ENCODE measurements around the gene PTPRD.

Gene PTPRD

DNA sequence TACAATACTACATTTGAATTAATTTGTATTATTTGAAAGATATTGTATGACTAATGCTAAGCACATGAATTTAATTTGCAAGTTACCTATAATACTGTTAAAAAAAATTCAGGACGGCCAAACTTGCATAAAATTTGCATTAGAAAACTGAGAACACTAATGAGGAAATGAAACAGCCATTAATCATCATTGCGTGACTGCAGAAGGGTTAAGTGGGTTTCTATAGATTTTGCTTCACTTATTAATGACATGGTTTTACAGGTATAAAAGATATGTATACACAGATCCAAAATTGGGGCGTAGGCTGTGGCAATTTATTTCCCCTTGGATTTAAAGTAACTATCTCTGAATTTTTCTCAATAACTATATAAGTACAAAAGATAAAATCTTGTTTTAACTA lies 882.6 kb downstream of the PTPRD start:
- no peak for DNase-seq

DNA sequence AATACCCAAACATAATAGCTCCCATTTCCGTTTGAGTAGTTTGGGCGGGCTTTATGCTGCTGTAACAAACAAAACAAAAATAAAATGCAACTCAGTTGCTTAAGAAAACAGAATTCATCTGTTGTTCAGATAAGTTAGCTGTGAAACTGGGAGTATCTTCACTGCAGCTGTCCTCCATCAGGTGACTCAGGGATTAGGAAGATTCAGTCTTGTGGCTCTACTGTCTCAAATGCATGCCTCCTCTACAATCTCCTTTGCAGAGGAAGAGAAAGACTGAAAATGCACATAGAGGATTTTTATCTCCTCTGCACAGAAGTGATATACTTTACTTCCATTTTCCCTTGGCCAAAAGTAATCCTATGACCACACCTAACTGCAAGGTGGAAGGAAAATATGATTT lies 883.7 kb downstream of the PTPRD start:
- no peak for DNase-seq

DNA sequence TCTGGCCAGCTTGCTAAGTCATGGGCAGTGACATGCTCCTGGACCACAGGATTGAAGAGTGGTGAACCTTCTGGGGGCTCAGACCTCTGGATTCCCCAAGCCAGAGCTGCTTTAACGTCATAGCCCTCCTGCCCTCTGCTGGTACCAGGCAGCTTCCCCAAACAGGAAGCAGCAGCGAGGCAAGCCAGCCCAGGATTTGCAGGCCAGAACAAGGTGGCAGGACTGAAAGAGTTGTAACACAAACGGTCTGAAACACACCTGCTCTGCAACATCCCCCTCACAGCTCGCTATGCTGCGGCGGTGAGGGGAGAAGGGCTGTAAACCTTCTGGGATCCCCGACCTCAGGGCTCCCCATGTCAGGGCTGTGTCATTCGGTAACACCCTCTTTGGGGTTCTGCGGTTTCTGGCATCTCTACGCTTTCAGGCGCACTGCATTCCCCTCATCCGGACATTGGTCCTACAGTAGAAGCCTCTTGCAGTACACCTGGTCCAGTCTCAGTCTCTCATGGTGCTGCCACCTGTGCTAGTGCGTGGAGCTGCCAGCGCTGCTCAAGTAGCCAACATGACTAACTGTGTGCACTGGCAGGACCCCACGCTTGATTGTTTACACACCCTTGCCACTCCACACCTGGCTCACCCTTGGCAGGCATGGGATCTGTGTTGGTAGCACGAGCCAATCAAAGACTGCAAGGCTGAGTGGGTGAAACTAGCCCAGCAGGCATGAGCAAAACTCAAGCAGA lies 893.3 kb downstream of the PTPRD start:
- no peak for DNase-seq

DNA sequence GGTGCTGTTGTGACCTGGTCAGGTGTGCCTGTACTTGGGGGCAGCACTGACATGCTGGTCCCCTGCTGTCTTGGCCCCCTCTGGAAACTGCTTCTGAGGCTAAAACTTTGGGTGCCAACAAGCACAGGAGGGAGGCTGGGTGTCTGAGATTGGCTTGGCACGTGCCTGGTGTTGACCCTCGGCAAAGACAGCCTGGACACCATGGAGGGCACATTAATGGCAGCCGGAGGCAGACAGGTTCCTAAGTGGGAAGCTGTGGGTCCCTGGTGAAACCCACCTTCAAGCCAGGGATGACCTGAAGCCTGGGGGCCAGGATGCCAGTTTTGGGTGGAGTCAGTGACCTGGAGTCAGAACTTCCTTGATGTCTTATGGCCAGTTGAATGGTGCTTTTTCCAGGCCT lies 894.1 kb downstream of the PTPRD start:
- no peak for DNase-seq

DNA sequence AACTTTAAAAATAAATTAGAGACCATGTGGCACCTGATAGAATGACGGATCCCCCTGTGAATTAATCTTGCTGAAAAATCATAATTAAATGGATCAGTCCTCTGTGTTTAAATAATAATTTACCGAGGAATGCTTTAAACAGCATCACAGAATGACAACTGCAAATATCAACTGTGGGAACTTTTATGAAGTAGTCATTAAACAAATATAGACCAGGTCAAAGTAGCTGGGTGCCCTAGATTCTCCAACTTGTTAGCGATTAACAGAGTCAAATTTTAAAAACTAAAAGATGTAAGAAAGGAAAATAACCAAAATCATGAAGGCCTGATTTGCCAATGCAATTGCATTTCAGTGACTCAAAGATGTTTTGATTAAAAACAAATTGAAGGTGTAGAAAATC lies 933.4 kb downstream of the PTPRD start:
- no peak for DNase-seq

DNA sequence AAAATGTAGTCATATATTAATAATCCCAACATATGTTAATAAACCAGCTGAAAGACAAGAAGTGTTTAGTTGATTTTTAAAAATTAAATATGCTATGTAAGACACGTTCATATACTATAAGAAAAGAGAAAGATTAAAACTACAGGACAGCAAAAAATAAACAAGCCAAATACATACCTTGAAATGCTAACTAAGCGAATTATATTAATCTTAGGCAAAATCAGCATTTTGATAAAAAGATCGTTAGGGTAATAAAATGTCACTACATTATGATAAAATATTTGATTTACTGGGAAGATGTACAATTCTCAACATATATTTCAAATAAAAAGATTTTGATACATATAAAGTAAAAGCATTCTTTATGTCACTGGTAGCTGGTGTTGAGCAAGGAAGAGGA lies 938.3 kb downstream of the PTPRD start:
- no peak for DNase-seq

DNA sequence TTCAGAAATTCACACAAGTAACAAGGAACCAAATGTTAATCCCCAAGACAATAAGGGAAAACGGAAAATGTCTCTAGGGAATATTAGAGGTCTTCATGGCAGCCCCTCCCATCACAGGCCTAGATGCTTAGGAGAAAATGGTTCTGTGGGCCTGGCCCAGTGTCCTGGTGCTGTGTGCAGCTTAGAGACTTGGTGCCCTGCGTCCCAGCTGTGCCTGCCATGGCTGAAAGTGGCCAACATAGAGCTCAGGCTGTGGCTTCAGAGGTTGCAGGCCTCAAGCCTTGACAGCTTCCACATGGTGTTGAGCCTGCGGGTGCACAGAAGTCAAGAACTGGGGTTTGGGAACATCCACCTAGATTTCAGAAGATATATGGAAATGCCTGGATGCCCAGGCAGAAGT lies 942.3 kb downstream of the PTPRD start:
- no peak for DNase-seq

DNA sequence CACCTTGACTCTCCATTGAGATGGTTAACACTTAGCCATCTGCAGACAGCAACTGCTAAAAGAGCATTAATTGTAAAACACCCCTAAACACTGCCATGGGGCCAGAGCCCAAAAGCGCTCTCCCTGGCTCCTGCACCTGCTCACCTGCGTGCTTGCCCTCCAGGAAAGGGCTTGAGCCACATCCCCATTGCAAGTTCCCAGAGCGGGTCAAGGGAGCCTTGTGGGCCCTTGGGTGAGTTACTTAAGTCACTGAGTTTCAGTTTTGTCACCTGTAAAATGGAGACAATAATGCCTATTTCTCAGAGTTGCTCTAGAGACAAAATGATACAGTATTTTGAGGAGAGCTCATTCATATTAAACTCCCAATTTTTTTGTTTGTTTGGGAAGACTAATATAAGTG lies 967.8 kb downstream of the PTPRD start:
- no peak for DNase-seq

DNA sequence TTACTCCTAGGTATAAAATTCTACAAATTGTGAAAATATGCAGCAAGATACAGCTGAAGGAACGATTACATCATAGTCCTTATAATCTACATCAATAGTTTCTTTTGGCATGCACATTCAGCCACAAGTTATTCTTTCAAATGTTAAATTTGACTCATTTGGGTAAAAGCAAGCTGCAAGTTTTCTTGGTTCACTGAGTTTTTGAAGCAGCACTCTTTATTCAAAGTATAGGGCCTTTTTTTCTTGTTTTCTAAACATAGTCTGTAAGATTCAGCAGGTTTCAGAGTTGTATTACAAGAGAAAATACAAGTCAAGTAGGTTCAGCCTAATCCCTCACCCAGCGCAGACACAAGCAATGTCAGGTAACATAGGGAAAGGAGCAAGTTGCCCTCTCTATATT lies 981.5 kb downstream of the PTPRD start:
- DNase-seq = no peak

DNA sequence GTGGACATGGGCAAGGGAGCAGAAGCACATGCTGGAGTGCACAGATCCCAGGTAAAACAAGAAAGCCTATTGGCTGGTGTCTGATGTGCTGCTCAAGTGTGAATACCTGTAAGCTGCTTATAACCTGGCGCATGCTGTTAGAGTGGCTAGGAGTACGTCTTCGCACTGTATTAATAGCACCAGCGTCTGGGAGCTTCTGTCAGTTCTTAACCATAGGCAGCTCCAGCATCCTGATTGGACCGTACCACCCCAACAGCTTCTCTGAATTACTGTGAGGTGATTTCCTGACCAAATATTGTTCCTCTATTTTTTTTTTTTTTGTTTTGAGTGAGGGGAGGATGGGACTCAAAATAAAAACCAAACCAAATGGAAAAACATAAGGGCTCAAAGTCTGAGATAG lies 987.6 kb downstream of the PTPRD start:
- no peak for DNase-seq

DNA sequence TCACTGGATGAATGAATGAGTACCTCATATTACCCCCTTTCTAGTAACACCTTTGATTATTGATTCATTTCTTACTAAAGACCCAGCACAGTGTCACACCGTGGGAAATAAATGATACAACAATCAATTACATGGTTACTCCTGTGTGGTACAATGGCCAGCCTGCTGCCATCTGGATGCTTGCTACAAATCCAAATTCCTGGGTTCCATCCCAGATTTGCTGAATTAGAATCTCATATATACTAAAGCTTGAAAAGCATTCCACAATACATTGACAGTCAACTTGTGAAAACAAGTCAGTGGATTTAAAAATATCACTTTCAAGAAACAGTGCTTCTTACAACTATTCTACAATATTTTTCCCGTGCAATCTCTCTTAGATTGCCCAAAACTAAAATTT lies 989.3 kb downstream of the PTPRD start:
- no peak for DNase-seq

DNA sequence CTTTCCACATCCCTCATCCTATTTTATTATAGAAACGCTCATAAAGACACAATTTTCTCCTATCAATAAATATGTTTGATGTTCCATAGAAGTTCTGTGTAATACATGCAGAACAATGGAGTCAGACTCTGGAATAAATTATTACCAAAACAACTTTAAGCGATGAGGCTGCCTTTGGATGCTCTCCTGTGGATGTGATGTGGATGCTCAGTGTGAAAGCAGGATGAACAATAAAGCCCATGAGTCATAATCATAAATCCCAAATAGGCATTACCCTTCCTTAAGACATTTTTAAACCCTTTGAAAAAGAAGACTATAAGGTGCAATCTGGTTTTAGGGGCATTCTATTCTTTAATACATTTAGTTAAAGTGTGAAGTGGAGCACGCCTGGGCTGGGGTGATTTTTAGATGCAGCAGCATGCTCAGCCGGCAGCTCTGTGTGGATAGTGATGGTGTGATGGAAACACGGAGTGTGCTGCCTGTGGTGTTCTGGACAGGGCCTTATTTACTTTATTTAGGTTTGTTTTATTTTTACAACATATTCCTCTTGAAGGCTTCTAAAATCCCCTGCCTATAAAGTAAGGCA lies 991.4 kb downstream of the PTPRD start:
- no peak for DNase-seq

DNA sequence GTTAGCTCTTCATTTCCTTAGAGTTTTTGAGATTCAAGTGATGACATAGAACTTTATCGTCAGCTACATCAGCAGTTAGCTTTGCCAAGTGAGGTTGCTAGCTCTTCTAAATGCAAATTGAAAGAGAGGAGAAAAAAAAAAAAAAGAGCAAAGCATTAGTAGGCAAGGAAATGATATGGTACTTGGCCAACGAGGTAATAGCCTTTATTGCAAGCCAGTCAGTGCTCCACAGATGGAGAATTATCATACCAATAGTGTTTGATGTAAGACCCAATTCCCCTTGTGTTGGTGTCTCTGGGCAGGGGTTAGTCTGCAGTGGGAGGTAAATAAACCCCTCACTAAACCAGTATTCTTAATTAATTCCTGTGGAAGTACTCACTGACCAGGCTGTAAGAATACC lies 992.1 kb downstream of the PTPRD start:
- DNase-seq = no peak

DNA sequence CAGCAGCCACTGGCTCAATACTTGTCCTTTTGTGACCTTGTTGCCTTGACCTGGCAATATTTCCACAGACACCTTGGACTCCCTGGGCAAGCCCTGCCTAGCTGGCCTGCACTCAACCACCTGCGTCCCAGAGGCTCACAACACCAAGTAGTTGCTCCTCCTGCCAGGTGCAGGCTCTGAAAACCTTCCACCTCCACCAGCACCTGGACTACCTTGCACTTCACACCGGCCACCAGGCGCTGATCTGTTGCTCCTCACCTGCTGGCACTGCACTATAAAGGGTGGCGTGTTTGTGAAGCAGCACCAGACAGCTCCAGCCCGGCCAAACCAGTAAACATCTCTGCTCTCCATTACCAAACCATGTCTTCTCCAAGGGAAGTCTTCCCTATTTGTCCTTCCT lies 997.7 kb downstream of the PTPRD start:
- no peak for DNase-seq

DNA sequence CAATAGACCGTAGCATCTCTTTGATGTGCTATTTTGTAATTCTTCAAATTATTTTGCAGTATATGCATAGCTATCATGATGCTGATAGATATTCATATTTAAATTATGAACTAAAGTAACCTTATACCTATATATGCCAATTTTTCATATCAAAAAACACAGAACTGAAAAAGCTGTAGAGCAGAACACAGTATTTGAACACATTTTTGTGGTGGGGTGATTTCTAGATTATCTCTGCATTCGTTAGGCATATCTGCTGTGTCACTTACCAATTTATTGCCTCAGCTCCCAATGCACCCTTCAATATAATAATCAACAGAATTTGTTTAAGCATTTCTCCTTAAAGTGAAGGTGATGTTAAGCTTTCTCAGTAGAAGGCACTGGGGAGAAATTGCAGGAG lies 998.2 kb downstream of the PTPRD start:
- DNase-seq = no peak

DNA sequence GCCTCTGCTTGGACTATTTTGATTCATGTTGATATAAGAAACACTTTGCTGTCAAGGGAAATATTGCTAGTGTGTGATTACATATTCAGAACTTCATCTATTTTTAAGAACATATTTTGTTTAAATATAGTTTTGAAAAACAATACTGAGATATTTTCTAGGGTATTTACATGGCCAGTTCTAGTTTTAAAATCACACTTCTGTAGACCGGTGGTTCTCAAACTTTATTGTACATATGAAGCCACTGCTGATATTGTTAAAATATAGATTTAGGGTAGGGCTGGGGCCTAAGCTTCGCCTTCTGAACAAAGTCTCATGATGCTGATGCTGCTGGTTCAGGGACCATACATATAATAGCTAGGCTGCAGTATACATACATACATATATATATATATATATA lies 1000.0 kb downstream of the PTPRD start:
- no peak for DNase-seq

DNA sequence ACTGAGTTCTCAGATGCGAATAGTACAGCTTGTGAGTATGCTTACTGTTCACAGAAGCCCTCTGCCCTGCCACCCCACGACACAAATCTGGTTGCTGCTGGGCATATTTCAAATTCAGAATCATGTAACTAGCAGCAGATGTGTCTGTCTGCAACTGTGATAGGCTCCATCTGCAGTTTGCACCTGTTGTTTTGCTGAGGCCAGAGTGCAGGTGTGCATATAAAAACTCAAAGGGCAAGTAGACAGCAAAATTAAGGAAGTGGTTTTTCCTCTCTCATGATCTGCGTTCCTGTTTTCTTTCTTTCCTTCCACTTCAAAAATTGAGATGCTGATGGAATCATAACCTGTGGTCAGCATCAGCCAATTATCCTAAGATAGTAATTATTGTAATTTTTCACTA lies 1000.5 kb downstream of the PTPRD start:
- no peak for DNase-seq

DNA sequence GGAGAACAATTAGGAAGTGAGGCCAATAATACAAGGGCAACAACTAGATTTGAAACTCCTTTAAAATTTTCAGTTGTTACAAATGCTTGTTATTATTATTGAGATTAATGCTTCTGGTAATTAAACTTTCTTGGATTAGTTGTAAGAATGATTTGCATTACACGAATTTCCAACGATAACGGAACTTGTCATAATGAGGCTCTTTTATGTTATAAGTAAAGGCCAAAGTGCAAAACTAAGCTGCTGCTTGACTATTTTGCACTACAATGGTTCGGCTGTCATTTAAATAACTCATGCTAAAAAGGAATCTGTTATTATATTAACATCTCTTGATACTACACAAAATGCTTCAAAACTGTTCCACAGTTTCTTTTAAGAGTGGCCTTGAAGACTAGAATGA lies 1007.1 kb downstream of the PTPRD start:
- no peak for DNase-seq

DNA sequence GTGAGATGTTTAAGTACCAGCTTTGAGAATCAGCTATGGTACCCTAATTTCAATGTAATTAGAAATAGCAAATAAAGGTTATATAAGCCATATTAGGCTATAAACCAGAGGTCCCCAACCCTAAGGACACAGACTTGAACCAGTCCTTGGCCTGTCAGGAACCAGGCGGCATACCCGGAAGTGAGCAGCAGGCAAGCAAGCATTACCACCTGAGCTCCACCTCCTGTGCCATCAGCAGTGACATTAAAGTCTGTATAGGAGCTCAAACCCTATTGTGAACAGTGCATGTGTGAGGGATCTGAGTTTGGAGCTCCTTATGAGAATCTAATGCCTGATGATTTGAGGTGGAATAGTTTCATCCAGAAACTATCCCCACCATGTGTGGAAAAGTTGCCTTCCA lies 1009.5 kb downstream of the PTPRD start:
- no peak for DNase-seq

DNA sequence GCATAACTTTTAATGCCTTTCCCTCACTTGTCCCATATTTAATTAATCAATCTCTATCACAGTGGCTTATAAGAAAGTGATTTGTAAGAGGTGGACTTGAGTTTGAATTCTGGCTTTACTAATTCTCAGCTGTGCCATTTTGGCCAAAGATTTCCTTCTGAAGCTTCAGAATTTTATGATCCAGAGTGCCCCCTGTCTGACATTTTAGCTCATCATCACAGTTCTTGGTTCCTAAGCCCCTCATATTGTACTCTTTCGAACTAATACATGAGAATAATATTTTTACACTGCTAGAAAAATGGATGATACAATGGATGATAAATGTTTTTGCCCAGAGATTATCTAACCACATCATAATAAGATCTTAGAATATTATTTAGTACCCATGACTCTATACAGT lies 1014.1 kb downstream of the PTPRD start:
- DNase-seq = no peak

DNA sequence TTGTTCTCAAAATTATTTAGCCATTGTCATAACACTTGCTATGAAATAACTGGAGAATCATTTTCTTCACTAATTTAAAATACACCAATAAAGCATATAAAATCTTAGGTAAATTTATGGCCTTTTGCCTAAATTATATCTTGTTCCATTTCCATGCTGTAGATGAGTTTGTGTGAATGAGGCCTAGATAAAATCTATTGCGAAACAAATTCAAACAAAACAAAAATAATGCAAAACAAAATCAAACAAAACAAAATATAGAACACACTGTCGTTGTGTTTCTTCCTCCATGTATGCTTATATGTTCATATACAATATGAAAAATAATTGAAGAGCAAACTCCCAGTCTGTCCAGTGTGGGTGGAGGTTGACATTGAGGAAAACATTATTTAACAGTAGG lies 1020.7 kb downstream of the PTPRD start:
- DNase-seq = no peak

DNA sequence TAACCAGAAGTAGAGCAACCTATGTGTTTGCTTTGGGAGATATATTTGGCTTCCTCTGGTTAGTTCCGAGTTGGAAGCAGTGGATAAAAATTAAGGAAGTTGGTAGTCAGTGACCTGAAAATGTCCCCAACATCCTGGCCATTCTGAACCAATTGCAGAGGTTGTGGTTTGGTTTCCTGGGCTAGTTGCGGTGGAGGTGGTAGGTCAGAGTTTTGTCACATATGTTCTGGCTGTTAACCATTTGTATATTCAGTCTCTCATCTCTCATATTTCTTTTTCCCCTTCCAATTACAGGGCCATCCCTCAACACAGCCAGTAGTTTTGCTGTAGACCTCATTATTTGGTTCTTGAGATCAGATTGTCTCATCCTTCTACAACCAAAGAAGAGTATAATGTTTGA lies 1026.9 kb downstream of the PTPRD start:
- DNase-seq = no peak

DNA sequence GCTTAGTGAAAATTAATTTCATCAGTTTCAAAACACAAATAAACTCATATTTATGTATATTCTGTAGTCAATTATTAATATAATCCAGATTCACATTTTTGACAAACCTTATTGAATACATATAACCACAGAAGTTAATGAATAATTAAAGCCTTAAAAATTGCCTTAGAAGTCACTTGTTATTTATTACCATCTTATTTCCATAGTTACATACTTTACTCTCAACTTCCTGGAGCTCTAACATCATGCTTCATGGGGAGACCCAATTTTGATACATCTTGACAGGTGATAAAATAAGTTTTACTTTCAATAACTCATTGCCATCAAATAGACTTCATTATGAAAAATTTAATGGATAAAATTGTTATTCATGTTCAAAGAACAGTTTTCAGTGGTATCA lies 1038.7 kb downstream of the PTPRD start:
- no peak for DNase-seq

DNA sequence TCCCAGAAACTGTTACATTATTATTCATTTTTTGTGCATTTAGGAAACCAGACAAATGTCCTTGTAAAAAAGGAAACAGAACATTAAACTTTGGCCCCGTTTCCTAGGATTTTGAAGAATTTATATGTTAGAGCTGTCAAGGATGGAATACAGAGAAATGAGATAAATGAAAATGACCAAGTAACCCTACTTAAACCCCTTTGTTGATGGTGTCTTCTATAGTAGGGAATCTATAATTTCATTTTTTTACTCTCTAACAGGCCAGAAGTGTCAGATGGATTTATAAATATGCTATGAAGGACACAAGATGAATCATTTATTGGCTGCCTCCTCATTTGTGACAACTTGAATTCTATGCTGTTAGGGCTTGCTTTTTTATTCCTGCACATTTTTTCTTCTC lies 1047.1 kb downstream of the PTPRD start:
- DNase-seq = no peak

DNA sequence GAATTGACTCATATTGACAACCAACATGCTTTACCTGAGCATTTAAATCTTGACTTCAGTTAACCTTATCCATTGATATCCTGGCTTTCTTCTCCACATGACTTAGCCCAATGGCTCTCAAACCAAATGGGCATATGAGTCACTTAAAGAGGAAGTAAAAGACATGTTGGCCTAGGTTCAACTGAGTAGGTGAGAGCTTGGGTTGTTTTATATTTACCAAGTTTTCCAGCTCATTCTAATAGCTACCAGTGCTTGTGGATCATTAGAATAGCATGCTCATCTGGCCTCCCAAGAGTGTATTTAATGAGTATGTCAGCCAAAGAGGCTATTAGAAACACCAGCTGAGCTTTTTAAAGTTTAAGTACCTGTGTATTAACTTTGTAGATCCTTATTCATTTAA lies 1049.0 kb downstream of the PTPRD start:
- no peak for DNase-seq
